Stimulated activated CD4-positive, alpha-beta T cell treated with anti-CD3 and anti-CD28 coated beads, Interleukin-12 subunit alpha, Interleukin-12 subunit beta, amount 100 ng/mL, for 4 hours (primary cell): ENCODE data around the gene TRIM24.
"Not testable (repeated sequence)": the region's sequence is repeated elsewhere in the genome, so short reads cannot be mapped to it uniquely, and the experiment has no call there.

Source experiments
- DNase-seq: peaks from one replicate; pipeline ENCODE4 v3.0.0-alpha.2; 2020

Gene TRIM24

GRCh38 chr7:138495485-138495884 is 35.4 kb downstream of the TRIM24 start:
- DNase-seq: no peak

- DNase-seq: no peak
Observed at GRCh38 chr7:138499340-138499739, 39.3 kb downstream of the TRIM24 start.

DNA sequence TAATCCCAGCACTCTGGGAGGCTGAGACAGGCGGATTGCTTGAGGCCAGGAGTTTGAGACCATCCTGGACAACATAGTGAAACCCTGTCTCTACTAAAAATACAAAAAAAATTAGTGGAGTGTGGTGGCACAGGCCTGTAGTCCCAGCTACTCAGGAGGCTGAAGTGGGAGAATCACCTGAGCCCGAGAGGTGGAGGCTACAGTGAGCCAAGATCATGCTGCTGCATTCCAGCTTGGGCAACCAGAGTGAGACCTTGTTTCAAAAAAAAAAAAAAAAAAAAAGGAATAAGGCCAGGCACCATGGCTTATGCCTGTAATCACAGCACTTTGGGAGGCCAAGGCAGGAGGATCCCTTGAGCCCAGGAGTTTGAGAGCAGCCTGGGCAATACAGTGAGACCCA is 40.2 kb downstream of the TRIM24 start:
- not testable (repeated sequence) for DNase-seq

- DNase-seq: no peak
Observed at GRCh38 chr7:138500892-138501291, 40.8 kb downstream of the TRIM24 start.

DNA sequence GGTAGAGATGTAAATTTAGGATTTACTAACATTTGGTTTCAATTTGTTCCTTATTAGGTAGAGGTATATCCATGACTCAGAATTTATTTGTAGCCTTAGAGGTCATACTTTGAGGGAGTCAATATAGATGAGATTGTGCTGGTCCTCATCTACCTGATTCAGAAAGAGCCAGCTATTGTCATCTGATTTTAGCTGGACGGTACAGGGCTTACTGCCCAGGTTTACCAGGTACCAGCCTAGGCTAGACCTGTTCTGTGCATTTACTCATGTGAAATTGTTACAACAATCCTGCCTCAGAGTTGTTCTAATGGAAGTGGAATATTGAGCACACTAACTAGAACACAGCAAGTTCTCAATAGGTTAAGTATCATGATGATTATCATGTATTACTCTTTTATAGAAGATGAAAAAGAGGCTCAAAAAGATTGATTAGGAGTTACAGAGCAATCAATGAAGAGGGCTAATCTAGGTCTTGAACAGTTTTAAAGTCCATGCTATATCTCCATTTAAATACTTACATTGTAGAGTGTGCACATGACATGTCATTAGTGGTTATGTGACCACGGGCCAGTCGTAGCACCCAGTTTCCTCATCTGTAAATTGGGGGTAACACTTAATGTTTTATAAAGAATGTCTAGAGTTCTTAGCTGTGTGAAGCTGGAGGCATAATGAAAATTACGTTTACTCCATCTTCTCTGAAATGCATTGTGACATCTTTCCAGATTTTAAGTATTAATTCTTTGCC is 42.1 kb downstream of the TRIM24 start:
- no peak for DNase-seq

GRCh38 chr7:138505361-138505873 is 45.4 kb downstream of the TRIM24 start:
- DNase-seq: no peak

DNA sequence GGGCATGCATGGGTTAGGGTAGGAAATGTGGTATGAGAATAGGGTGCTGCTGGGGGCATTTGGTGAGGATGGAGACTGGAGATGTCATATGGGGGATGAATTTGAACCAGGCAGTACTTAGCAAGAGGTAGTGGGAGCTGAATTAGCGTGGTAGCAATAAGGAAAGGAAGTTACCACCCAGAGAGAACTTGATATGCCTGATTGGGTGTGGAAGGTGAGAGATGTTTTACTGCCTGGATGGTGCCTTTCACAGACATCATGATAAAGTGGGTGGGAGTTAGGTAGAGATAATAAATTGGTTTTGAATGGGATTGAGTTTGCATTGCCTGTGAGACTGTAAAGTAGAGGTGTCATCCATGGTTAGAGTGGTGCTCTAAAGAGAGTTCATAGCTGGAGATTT is 46.7 kb downstream of the TRIM24 start:
- no peak for DNase-seq

- no peak for DNase-seq
Observed at GRCh38 chr7:138510003-138510402, 49.9 kb downstream of the TRIM24 start.

GRCh38 chr7:138512092-138512858 is 52.2 kb downstream of the TRIM24 start:
- no peak for DNase-seq

- DNase-seq: no peak
Observed at GRCh38 chr7:138512885-138513284, 52.8 kb downstream of the TRIM24 start.

GRCh38 chr7:138513344-138513871 is 53.3 kb downstream of the TRIM24 start:
- DNase-seq: no peak

DNA sequence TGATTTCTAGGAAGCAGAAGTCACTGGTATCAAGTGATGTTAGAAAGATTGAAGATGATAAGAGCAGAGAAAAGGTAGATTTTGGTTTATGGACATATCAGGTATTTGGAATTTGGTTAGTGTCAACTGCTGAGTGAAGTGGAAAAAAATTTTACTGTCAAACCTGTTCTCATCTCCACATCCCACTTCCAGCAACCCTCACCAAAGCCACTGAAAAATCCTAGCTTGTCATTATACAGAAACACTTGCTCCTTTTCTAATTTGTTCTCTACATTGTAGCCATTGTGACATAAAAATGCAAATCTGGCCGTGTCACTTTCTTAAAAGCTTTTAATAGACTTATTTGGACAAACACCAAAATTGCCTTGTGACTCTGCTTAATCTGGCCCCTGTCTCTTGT is 54.0 kb downstream of the TRIM24 start:
- no peak for DNase-seq

- DNase-seq: no peak
Observed at GRCh38 chr7:138515001-138515528, 55.0 kb downstream of the TRIM24 start.

- no peak for DNase-seq
Observed at GRCh38 chr7:138519061-138519798, 59.2 kb downstream of the TRIM24 start.

GRCh38 chr7:138520742-138521141 is 60.7 kb downstream of the TRIM24 start:
- no peak for DNase-seq

GRCh38 chr7:138521837-138522461 is 61.9 kb downstream of the TRIM24 start:
- DNase-seq: no peak

DNA sequence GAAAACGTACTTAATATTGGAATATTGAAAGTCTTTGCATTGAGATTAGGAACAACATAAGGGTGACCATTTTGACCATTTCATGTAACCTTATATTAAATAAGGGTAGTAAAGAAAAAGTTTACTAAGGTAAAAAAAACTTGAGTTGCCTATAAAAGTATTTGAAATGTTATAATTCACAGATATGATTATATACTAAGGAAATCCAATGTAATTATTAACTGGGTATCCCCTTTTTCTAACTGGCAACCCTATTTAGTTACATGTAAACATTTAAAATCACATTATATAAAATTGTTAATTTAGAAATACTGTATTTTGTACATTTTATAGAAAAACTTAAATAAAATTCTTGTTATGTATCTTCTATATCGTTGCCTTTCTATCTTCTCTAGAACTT is 64.2 kb downstream of the TRIM24 start:
- no peak for DNase-seq

GRCh38 chr7:138525757-138526156 is 65.7 kb downstream of the TRIM24 start:
- DNase-seq: no peak

DNA sequence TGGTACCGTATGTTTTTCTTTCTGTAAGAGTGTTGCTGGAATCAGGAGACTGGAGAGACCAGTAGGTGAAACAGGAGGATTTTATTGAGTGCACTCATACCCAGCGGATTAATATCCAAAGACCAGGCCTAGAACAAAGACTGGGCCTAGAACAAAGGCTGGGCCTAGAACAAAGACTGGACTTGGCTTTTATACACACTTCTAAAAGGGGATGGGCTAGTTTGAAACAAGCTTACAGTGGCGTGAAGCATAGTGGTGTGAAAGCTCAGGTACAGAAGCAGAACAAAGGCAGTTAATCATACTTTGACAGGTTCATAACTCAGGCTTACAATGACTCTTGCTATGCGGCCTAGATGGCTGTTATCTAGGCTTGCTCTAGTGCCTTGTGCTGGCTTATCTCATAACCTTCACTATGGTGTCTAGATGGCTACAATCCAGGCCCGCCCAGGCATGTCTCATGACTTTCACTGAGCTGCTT is 67.7 kb downstream of the TRIM24 start:
- DNase-seq: no peak

GRCh38 chr7:138536833-138537232 is 76.8 kb downstream of the TRIM24 start:
- not testable (repeated sequence) for DNase-seq

- no peak for DNase-seq
Observed at GRCh38 chr7:138538518-138538917, 78.5 kb downstream of the TRIM24 start.

- DNase-seq: no peak
Observed at GRCh38 chr7:138538997-138539644, 79.1 kb downstream of the TRIM24 start.
